Mesothelial cell of epicardium (in vitro differentiated cells): ENCODE data around the gene C1QB. TPM values are rescaled to one million over a fixed set of nuclear protein-coding genes. Genes with fewer than 3 reads are reported as not detected.

Source experiments
- DNase-seq, 2 experiments: peaks; one replicate each; pipeline ENCODE4 v3.0.0; 2021; ENCODE audit warnings: low spot score in 2 of 2; ENCODE audit not compliant: unreplicated experiment in 2 of 2
- H3K27ac Mint-ChIP-seq: 2 replicates; pipeline ENCODE4 v1.8.0; 2021; ENCODE audit warnings: mixed read lengths
- H3K27me3 Mint-ChIP-seq: 2 replicates; pipeline ENCODE4 v1.8.0; 2021; ENCODE audit warnings: low read depth, mixed read lengths
- H3K36me3 Mint-ChIP-seq: 2 replicates; pipeline ENCODE4 v1.8.0; 2021; ENCODE audit warnings: mixed read lengths
- H3K4me1 Mint-ChIP-seq: 2 replicates; pipeline ENCODE4 v1.8.0; 2021; ENCODE audit warnings: mixed read lengths
- H3K4me3 Mint-ChIP-seq: 2 replicates; pipeline ENCODE4 v1.8.0; 2021; ENCODE audit warnings: mild to moderate bottlenecking, moderate library complexity, mixed read lengths
- H3K9me3 Mint-ChIP-seq: 2 replicates; pipeline ENCODE4 v1.8.0; 2021; ENCODE audit warnings: mixed read lengths
- total RNA-seq: library from RNA; stranded (reverse); gene quantifications from 3 replicates; pipeline ENCODE4 v1.2.1, GENCODE V29; 2021
- TF ChIP-seq, protein P1 (sequence below): fragments of 200-600 bp; sonication (generic); IDR thresholded peaks from one replicate; pipeline ENCODE4 v1.5.0; 2021; ENCODE audit warnings: antibody characterized with exemption; ENCODE audit not compliant: unreplicated experiment

The C1QB gene
- total RNA-seq, 1 donor from 2014 or later = not detected

GRCh38 chr1:22680726-22681125 is 27.7 kb downstream of the C1QB start:
- Mint-ChIP-seq H3K4me3 (no peak overlapping the region), H3K27me3 (no peaks in the 10 kb centered on the region), H3K4me1 (peaks cover 38% of the 10 kb centered on the region), H3K27ac (no peak overlapping the region), H3K9me3 (no peaks in the 10 kb centered on the region), H3K36me3 (no peaks in the 10 kb centered on the region)
- TF ChIP-seq, protein P1, sequence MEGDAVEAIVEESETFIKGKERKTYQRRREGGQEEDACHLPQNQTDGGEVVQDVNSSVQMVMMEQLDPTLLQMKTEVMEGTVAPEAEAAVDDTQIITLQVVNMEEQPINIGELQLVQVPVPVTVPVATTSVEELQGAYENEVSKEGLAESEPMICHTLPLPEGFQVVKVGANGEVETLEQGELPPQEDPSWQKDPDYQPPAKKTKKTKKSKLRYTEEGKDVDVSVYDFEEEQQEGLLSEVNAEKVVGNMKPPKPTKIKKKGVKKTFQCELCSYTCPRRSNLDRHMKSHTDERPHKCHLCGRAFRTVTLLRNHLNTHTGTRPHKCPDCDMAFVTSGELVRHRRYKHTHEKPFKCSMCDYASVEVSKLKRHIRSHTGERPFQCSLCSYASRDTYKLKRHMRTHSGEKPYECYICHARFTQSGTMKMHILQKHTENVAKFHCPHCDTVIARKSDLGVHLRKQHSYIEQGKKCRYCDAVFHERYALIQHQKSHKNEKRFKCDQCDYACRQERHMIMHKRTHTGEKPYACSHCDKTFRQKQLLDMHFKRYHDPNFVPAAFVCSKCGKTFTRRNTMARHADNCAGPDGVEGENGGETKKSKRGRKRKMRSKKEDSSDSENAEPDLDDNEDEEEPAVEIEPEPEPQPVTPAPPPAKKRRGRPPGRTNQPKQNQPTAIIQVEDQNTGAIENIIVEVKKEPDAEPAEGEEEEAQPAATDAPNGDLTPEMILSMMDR = no peak
- DNase-seq = no peak

GRCh38 chr1:22681556-22682276 is 28.7 kb downstream of the C1QB start:
- no peak for DNase-seq
- no peak overlapping the region for H3K27ac Mint-ChIP-seq
- H3K27me3 Mint-ChIP-seq = no peaks in the 10 kb centered on the region
- TF ChIP-seq, protein P1 = no peak
- H3K36me3 Mint-ChIP-seq = no peaks in the 10 kb centered on the region
- H3K4me1 Mint-ChIP-seq = peaks cover 42% of the 10 kb centered on the region
- no peaks in the 10 kb centered on the region for H3K9me3 Mint-ChIP-seq
- H3K4me3 Mint-ChIP-seq = no peak overlapping the region

GRCh38 chr1:22683547-22683946 is 30.5 kb downstream of the C1QB start:
- Mint-ChIP-seq H3K4me3 (no peak overlapping the region), H3K9me3 (no peaks in the 10 kb centered on the region), H3K36me3 (no peaks in the 10 kb centered on the region), H3K27me3 (peaks cover 2% of the 10 kb centered on the region), H3K27ac (peak overlapping the region; percentile 3), H3K4me1 (peaks cover 53% of the 10 kb centered on the region)
- no peak for DNase-seq
- TF ChIP-seq, protein P1 = no peak

GRCh38 chr1:22685591-22686059 is 32.6 kb downstream of the C1QB start:
- TF ChIP-seq, protein P1 = no peak
- Mint-ChIP-seq H3K4me1 (peaks cover 55% of the 10 kb centered on the region), H3K4me3 (peak overlapping the region; percentile 19), H3K36me3 (no peaks in the 10 kb centered on the region), H3K27me3 (peaks cover 2% of the 10 kb centered on the region), H3K9me3 (no peaks in the 10 kb centered on the region), H3K27ac (peak overlapping the region; percentile 92)
- DNase-seq = peak; percentile 63 to 78

DNA sequence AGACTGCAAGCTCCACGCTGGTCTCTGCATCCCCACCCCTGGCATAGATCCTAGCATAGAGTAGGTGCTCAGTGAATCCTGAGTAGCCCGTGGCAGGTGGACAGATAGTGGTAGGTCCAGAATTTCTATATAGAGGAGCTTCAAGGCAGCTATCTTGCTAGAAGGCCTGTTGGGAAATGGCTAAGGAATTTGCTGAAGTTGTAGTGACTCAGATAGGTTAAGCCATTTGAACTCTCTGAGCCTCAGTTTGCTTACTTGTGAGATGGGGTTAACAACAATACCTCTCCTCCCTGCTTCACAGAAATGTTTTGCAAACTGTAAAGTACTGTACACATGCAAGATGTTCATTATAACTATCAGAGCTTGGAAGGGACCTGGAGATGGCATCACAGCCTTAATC is 34.2 kb downstream of the C1QB start:
- no peak for DNase-seq
- Mint-ChIP-seq H3K4me1 (peaks cover 47% of the 10 kb centered on the region), H3K9me3 (no peaks in the 10 kb centered on the region), H3K27ac (no peak overlapping the region), H3K36me3 (no peaks in the 10 kb centered on the region), H3K27me3 (peaks cover 2% of the 10 kb centered on the region), H3K4me3 (no peak overlapping the region)
- TF ChIP-seq, protein P1 = no peak

- no peak overlapping the region for H3K27ac Mint-ChIP-seq
These were observed 35.4 kb downstream of the C1QB start for GRCh38 chr1:22688466-22688865.

More at GRCh38 chr1:22688466-22688865, 35.4 kb downstream of the C1QB start:
- Mint-ChIP-seq H3K27me3 (peaks cover 2% of the 10 kb centered on the region), H3K4me3 (no peak overlapping the region), H3K9me3 (no peaks in the 10 kb centered on the region), H3K36me3 (no peaks in the 10 kb centered on the region), H3K4me1 (peaks cover 43% of the 10 kb centered on the region)
- no peak for DNase-seq
- TF ChIP-seq, protein P1 = no peak
